ENCODE results near the gene RAB5A.

The RAB5A gene

GRCh38 chr3:19931767-19932188 is 15.1 kb upstream of the RAB5A start:
- DNase-seq (ENCODE audit: extremely low spot score), result no peak
- POLR2A ChIA-PET, result no interaction called here
- TF ChIP-seq, protein P1, sequence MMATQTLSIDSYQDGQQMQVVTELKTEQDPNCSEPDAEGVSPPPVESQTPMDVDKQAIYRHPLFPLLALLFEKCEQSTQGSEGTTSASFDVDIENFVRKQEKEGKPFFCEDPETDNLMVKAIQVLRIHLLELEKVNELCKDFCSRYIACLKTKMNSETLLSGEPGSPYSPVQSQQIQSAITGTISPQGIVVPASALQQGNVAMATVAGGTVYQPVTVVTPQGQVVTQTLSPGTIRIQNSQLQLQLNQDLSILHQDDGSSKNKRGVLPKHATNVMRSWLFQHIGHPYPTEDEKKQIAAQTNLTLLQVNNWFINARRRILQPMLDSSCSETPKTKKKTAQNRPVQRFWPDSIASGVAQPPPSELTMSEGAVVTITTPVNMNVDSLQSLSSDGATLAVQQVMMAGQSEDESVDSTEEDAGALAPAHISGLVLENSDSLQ (IDR thresholded peaks at IDR 0.05), result no peak
- no peak for TF ChIP-seq FOXM1 (IDR thresholded peaks at IDR 0.05; ENCODE audit: borderline replicate concordance)
- no peak for TF ChIP-seq HDGF (IDR thresholded peaks at IDR 0.05; ENCODE audit: borderline replicate concordance)
- TF ChIP-seq FOXK2 (IDR thresholded peaks at IDR 0.05), result no peak
- TF ChIP-seq FOXA1 (IDR thresholded peaks at IDR 0.05), result no peak
- no peak for TF ChIP-seq NFRKB (IDR thresholded peaks at IDR 0.05)
- TF ChIP-seq L3MBTL2 (conservative IDR thresholded peaks at IDR 0.05), result no peak
- TF ChIP-seq CTBP1 (IDR thresholded peaks at IDR 0.05; ENCODE audit: borderline replicate concordance), result no peak
- no peak for TF ChIP-seq ELF4 (IDR thresholded peaks at IDR 0.05)
- no peak for TF ChIP-seq ARNT (IDR thresholded peaks at IDR 0.05)
- no peak for TF ChIP-seq SP1 (IDR thresholded peaks at IDR 0.05)
- no peak for TF ChIP-seq LEF1 (IDR thresholded peaks at IDR 0.05; ENCODE audit: borderline replicate concordance)
- no peak for TF ChIP-seq ZNF384 (IDR thresholded peaks at IDR 0.05)
- no peak for TF ChIP-seq SUZ12 (IDR thresholded peaks at IDR 0.05)
- TF ChIP-seq BHLHE40 (IDR thresholded peaks at IDR 0.05; ENCODE audit: borderline replicate concordance), result no peak
- TF ChIP-seq TARDBP (IDR thresholded peaks at IDR 0.05), result no peak
- CTCF ChIA-PET, result no interaction called here

DNA sequence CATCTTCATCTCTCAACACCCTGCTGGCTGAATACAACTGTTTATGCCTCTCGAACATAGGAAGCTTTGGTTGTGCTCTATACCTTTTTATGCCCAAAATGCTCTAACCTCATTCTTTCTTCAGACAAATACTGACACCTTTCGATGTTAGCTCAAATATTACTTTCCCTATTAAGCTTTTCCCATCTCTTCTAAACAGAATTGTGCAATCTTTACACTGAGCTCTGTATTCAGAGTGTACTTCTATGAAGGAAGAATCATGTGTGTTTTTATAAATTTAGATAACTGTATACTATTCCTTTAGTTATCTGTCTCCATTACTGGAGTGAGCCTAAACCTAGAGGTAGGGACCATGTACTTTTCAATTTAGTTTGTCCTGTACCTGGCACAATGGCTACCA is 14.5 kb upstream of the RAB5A start:
- TF ChIP-seq ELF4 (IDR thresholded peaks at IDR 0.05) (no peak), ARNT (IDR thresholded peaks at IDR 0.05) (no peak), CTBP1 (IDR thresholded peaks at IDR 0.05; ENCODE audit: borderline replicate concordance) (no peak), HDGF (IDR thresholded peaks at IDR 0.05; ENCODE audit: borderline replicate concordance) (no peak)
- ChIA-PET CTCF (no interaction called here), POLR2A (no interaction called here)
- no peak for DNase-seq (ENCODE audit: extremely low spot score)

DNA sequence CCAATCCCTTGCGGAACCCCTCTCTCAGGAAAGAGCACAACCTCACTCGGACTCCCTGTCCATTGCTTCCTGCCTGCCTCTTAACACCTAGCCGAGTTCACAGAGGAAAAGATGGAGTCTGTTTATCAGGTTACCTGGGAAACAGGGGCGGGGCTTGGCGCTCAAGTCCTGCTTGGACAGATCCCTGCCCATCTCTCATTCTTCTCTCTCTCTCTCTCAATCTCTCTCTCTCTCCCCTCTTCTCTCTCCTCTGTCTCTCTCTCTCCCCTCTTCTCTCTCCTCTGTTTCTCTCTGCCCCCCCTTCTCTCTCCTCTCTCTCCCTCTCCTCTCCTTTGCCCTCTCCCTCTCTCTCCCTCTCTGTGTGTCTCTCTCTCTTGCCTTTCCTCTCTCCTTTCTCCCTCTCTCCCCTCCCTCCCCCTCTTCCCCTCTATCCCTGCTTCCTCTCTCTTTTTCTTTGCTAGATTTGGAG is 12.8 kb upstream of the RAB5A start, which contains the start of gene EFHB:
Gene EFHB (minus strand): TSS at position 120 of the 469 bp plus-strand sequence. CDS start 199 bp downstream, outside the sequence.
- POLR2A ChIA-PET, result no interaction called here

DNA sequence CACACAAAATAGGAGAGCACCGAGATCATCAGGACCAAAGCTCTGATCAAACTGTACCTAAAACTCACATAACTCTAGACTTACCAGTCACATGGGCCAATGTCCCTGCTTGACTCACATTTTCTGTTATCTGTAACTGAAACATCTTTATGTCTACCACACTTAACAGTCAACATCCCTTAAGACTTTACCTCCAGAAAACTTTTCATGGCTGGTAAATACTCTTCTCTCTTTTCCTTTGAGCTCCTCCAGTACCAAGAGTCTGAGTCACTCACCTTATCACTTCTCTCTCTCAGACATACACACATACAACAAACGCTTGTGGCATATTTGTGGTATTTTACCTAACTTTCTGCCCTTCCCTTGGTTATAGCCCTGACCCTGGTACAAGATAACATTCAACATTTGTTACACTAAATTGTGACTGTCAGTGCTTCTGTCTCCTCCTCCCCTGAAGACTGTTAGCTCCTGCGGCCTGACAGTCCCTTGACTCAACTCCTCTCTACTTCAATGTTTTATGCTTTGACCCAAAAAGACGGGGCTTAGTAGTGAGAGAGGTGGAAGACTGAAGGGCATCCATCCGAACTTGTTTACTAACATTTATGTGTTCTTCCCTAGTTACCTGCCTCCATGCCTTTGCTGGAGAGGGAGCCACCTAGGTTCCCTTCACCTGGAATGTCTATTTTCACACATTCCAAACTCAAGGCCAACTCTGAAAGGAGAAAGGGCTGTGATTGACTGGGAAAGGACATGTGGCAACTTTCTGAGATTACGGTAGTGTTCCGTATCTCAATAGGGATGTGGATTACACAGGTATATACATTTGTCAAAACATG is 9.2 kb upstream of the RAB5A start:
- POLR2A ChIA-PET, result no interaction called here
- DNase-seq (ENCODE audit: extremely low spot score), result no peak
- CTCF ChIA-PET, result no interaction called here
- no peak for TF ChIP-seq TARDBP (IDR thresholded peaks at IDR 0.05)
- TF ChIP-seq CTBP1 (IDR thresholded peaks at IDR 0.05; ENCODE audit: borderline replicate concordance), result no peak
- TF ChIP-seq FOXM1 (IDR thresholded peaks at IDR 0.05; ENCODE audit: borderline replicate concordance), result no peak
- no peak for TF ChIP-seq ELF4 (IDR thresholded peaks at IDR 0.05)
- TF ChIP-seq ARNT (IDR thresholded peaks at IDR 0.05), result no peak
- TF ChIP-seq BHLHE40 (IDR thresholded peaks at IDR 0.05; ENCODE audit: borderline replicate concordance), result no peak
- TF ChIP-seq HDGF (IDR thresholded peaks at IDR 0.05; ENCODE audit: borderline replicate concordance), result no peak
- TF ChIP-seq FOXK2 (IDR thresholded peaks at IDR 0.05), result no peak
- no peak for TF ChIP-seq SP1 (IDR thresholded peaks at IDR 0.05)
- no peak for TF ChIP-seq LEF1 (IDR thresholded peaks at IDR 0.05; ENCODE audit: borderline replicate concordance)
- TF ChIP-seq ZNF384 (IDR thresholded peaks at IDR 0.05), result no peak
- TF ChIP-seq FOXA1 (IDR thresholded peaks at IDR 0.05), result no peak

More for the DNA sequence above, 12.8 kb upstream of the RAB5A start, which contains the start of gene EFHB:
- no peak for TF ChIP-seq TARDBP (IDR thresholded peaks at IDR 0.05)
- DNase-seq (ENCODE audit: extremely low spot score), result peak; percentile 32
- CTCF ChIA-PET, result no interaction called here

- CTCF ChIA-PET, result no interaction called here
- TF ChIP-seq FOXK2 (IDR thresholded peaks at IDR 0.05) (no peak), ELF4 (IDR thresholded peaks at IDR 0.05) (no peak), ARNT (IDR thresholded peaks at IDR 0.05) (no peak), LEF1 (IDR thresholded peaks at IDR 0.05; ENCODE audit: borderline replicate concordance) (no peak), NFRKB (IDR thresholded peaks at IDR 0.05) (no peak), TARDBP (IDR thresholded peaks at IDR 0.05) (no peak), FOXA1 (IDR thresholded peaks at IDR 0.05) (no peak), SP1 (IDR thresholded peaks at IDR 0.05) (no peak), L3MBTL2 (conservative IDR thresholded peaks at IDR 0.05) (no peak), BHLHE40 (IDR thresholded peaks at IDR 0.05; ENCODE audit: borderline replicate concordance) (no peak), ZNF384 (IDR thresholded peaks at IDR 0.05) (no peak), CTBP1 (IDR thresholded peaks at IDR 0.05; ENCODE audit: borderline replicate concordance) (no peak)
- TF ChIP-seq, protein P1 (IDR thresholded peaks at IDR 0.05), result no peak
Measured at GRCh38 chr3:19938295-19938627, 8.6 kb upstream of the RAB5A start.

DNA sequence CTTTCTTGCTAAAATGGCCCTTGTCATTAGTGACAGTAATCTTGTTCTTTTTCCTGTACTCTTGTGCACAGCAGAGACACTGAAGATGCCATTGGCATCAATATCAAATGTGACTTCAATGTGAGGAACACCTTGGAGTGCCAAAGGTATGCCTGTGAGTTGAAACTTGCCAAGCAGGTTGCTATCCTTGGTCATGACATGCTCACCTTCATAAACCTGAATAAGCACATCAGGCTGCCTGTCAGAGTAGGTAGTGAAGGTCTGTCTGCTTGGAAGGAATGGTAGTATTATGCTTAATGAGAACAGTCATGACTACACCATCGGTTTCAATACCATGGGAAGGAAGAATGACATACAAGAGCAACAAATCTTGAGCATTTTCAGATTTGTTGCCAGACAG is 6.3 kb upstream of the RAB5A start:
- ChIA-PET CTCF (no interaction called here), POLR2A (no interaction called here)
- no peak for DNase-seq (ENCODE audit: extremely low spot score)
- TF ChIP-seq FOXM1 (IDR thresholded peaks at IDR 0.05; ENCODE audit: borderline replicate concordance) (no peak), ELF4 (IDR thresholded peaks at IDR 0.05) (no peak), SP1 (IDR thresholded peaks at IDR 0.05) (no peak), L3MBTL2 (conservative IDR thresholded peaks at IDR 0.05) (no peak), FOXA1 (IDR thresholded peaks at IDR 0.05) (no peak), CTBP1 (IDR thresholded peaks at IDR 0.05; ENCODE audit: borderline replicate concordance) (no peak), NFRKB (IDR thresholded peaks at IDR 0.05) (no peak), BHLHE40 (IDR thresholded peaks at IDR 0.05; ENCODE audit: borderline replicate concordance) (no peak), SUZ12 (IDR thresholded peaks at IDR 0.05) (no peak)
- TF ChIP-seq, protein P1 (IDR thresholded peaks at IDR 0.05), result no peak

More at GRCh38 chr3:19938295-19938627, 8.6 kb upstream of the RAB5A start:
- POLR2A ChIA-PET, result no interaction called here
- DNase-seq (ENCODE audit: extremely low spot score), result no peak
